Upper lobe of right lung (tissue), 1 donor: Measurements from ENCODE around the gene TMEM9B. TPM values are rescaled to one million over a fixed set of nuclear protein-coding genes. Genes with fewer than 3 reads are reported as not detected.
A peak's percentile ranks its signal among the peaks of the same experiment; 100 is the strongest.

Experiments used
- ATAC-seq: fragments of 200-7000 bp; cut with Tn5 transposase; one replicate; pipeline ENCODE4 v1.9.1; 2020; ENCODE audit warnings: mild to moderate bottlenecking, moderate library complexity
- DNase-seq: peaks from one replicate; pipeline ENCODE4 v3.0.0-alpha.2; 2020
- H3K27ac ChIP-seq: fragments of 200-600 bp; one replicate; pipeline ENCODE4 v1.8.0; 2022
- H3K27me3 ChIP-seq: fragments of 200-600 bp; one replicate; pipeline ENCODE4 v1.8.0; 2022; ENCODE audit warnings: mild to moderate bottlenecking
- H3K36me3 ChIP-seq: fragments of 200-600 bp; one replicate; pipeline ENCODE4 v1.8.0; 2022
- H3K4me1 ChIP-seq: fragments of 200-600 bp; one replicate; pipeline ENCODE4 v1.8.0; 2022
- H3K4me3 ChIP-seq: fragments of 200-600 bp; one replicate; pipeline ENCODE4 v1.8.0; 2022; ENCODE audit warnings: mild to moderate bottlenecking
- H3K9me3 ChIP-seq: fragments of 200-600 bp; one replicate; pipeline ENCODE4 v1.8.0; 2022
- intact Hi-C: fragments of 100-400 bp; cut with DNase I; formaldehyde crosslinking; loops from one replicate; pipeline ENCODE4 v1.11.0; 2022
- total RNA-seq: library from RNA; stranded (reverse); fragmentation: NEBNext Ultra II Directional; extraction: Animal tissue kit (Norgen Biotek cat#: 25700); gene quantifications from one replicate; pipeline ENCODE4 v1.2.1, GENCODE V29; 2021
- TF ChIP-seq, protein P1 (sequence below): fragments of 200-600 bp; IDR thresholded peaks from one replicate; pipeline ENCODE4 v1.8.0; 2022; ENCODE audit warnings: antibody characterized with exemption
- donor health status: DM: no; HTN: yes; CAD: no; lungs with severe emphysema.

TMEM9B gene
- total RNA-seq, 1 donor from 2014 or later = 64.9 TPM

DNA sequence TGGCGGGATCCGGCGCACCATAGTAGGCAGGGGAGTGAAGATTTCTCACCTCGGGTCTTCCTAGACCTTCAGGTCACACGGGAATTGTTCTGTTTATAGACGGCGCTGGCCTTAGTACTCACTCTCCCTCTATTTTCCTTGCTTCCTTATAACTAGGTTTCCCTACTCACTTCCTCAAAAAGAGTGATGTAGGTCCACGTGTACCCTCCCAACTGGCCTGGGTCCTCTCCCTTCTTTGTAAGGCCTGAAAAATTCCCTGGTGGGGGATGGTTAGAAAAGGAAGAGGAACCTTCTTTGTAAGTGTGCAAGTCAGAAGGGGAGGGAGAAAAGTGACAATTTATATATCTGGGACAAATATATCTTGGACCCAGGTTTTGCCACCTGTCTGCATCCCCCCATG, 2.9 kb upstream of the TMEM9B start:
- intact Hi-C loops = no loop called here
- Histone ChIP-seq H3K4me3 (no peak overlapping the region), H3K36me3 (no peaks in the 10 kb centered on the region), H3K9me3 (no peaks in the 10 kb centered on the region), H3K27ac (no peak overlapping the region), H3K4me1 (peaks cover 18% of the 10 kb centered on the region), H3K27me3 (no peaks in the 10 kb centered on the region)
- TF ChIP-seq, protein P1, sequence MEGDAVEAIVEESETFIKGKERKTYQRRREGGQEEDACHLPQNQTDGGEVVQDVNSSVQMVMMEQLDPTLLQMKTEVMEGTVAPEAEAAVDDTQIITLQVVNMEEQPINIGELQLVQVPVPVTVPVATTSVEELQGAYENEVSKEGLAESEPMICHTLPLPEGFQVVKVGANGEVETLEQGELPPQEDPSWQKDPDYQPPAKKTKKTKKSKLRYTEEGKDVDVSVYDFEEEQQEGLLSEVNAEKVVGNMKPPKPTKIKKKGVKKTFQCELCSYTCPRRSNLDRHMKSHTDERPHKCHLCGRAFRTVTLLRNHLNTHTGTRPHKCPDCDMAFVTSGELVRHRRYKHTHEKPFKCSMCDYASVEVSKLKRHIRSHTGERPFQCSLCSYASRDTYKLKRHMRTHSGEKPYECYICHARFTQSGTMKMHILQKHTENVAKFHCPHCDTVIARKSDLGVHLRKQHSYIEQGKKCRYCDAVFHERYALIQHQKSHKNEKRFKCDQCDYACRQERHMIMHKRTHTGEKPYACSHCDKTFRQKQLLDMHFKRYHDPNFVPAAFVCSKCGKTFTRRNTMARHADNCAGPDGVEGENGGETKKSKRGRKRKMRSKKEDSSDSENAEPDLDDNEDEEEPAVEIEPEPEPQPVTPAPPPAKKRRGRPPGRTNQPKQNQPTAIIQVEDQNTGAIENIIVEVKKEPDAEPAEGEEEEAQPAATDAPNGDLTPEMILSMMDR = no peak
- ATAC-seq (no peak), DNase-seq (no peak)

DNA sequence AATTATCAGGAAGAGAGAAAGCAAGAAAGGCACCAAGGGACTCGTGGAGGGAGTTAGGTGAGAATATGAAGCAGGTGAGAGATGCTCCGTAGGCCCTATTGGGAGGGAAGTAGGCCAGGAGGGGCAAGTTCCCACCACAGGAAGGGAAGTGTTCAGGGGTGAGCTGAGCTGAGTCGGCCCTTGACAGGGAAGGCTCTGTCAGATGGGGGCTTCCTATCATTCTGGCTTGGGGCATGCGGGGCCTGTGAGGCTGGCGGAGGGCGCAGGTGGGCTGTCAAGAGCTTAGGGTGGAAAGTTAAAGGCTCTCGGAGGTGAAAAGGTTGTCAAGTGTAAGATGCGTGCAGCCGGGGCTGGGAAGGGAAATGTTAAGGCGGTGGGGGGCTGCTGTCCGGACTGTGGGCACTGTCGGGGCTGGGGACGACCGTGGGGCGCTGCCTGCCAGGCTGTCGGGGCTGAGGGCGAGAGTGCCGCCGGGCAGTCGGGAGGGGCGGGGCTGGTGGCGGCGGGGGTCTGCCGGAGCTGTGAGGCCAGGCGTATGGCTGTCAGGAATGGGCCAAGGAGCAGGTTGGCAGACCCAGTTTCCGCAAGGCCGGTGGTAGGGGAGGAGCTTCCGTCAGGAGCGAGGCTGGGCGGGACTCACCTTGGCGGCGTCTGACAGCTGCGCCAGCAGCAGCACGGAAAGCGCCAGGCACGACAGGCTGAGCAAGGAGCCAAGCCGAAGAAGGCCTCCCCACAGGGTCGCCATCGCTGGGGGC, 496 bp downstream of the TMEM9B start:
- Histone ChIP-seq H3K9me3 (no peaks in the 10 kb centered on the region), H3K4me3 (peak overlapping the region; percentile 81), H3K36me3 (peaks cover 11% of the 10 kb centered on the region), H3K27ac (peak overlapping the region; percentile 98), H3K4me1 (peaks cover 39% of the 10 kb centered on the region), H3K27me3 (no peaks in the 10 kb centered on the region)
- ATAC-seq = peak; percentile 86
- peak; percentile 94 for DNase-seq
- intact Hi-C loops = no loop called here
- TF ChIP-seq, protein P1 = no peak

DNA sequence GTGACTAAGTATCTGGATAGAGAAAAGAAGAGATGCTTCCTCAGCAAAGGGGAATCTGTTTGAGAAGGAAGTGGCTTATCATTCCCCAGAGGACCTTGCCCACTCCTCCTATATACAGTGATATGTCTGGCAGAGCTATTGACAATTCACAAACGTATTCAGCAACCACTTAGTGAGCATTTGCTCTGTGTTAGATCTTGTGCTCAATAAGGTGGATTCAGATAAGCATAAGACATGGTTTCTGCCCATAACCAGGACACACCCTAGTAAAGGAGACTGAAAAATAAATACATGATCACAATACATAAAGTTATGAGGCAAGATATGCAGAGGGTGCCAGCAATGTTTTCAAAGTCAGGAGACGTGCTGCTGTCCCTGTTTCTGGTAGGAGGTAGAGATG, 1.4 kb downstream of the TMEM9B start:
- H3K27ac ChIP-seq = peak overlapping the region; percentile 98
- DNase-seq (no peak), ATAC-seq (no peak)
- TF ChIP-seq, protein P1 = no peak
- H3K4me3 ChIP-seq = peak overlapping the region; percentile 81
- H3K4me1 ChIP-seq = peaks cover 41% of the 10 kb centered on the region
- H3K9me3 ChIP-seq = no peaks in the 10 kb centered on the region
- intact Hi-C loops = no loop called here
- peaks cover 11% of the 10 kb centered on the region for H3K36me3 ChIP-seq
- H3K27me3 ChIP-seq = no peaks in the 10 kb centered on the region

DNA sequence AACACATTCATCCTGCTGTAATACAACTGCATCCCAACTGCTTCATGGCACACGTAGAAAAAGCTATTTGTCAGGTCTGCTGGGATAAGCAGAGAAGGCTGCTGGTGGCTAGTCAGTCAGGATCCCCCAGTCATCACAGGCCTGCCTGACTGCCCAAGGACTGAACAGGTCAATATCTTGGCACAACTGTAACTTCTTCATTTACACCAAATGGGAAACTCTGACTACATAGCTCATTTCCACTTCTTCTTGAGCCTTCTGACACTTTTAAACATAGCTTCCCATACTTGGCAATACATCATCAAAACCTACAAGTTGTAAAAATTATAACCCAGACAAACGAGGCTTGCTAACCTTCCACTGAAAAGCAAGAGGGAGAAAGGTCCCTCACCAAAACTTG, 2.8 kb downstream of the TMEM9B start:
- no peak for ATAC-seq
- intact Hi-C loops = no loop called here
- H3K4me1 ChIP-seq = peaks cover 41% of the 10 kb centered on the region
- TF ChIP-seq, protein P1 = no peak
- no peak for DNase-seq
- H3K27ac ChIP-seq = no peak overlapping the region
- H3K4me3 ChIP-seq = no peak overlapping the region
- no peaks in the 10 kb centered on the region for H3K27me3 ChIP-seq
- H3K9me3 ChIP-seq = no peaks in the 10 kb centered on the region
- H3K36me3 ChIP-seq = peaks cover 11% of the 10 kb centered on the region

DNA sequence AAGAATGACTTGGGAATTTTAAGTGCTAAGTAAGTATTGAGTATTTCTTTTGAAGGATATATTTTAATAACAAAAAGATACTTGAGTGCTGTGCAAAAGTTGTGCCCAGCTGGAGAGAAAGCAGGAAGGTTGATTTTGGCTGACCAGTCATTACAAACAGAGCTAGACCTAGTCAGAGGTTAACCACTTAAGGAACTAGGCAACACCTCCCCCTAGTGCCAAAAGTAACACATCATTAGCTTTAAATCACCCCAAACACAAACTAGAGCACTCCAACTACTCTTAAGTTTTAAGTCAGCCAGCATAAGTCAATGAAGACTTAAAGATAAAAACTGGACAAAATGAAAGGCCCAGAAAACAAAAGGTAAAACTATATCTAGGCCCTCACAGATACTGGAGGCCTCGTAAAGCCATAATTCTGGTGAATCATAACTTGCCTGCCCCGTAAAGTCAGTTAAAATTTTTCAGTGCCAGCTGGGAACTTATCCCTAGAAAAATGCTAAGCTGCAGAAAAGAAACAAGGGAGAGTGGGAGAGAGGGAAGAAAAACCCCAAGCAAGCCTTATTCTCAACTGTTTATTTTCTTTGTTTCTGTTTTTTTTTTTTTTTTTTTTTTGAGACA, 4.6 kb downstream of the TMEM9B start:
- Histone ChIP-seq H3K9me3 (no peaks in the 10 kb centered on the region), H3K27ac (peak overlapping the region; percentile 49), H3K27me3 (no peaks in the 10 kb centered on the region), H3K4me3 (no peak overlapping the region), H3K4me1 (peaks cover 37% of the 10 kb centered on the region), H3K36me3 (peaks cover 27% of the 10 kb centered on the region)
- DNase-seq (no peak), ATAC-seq (peak; percentile 64)
- TF ChIP-seq, protein P1 = peak; percentile 51
- intact Hi-C loops = no loop called here
